GM23338 (cell line): ENCODE results near the gene TPST1. TPM values are rescaled to one million over a fixed set of nuclear protein-coding genes. Genes with fewer than 3 reads are reported as not detected.

Source experiments
- ATAC-seq: fragments of 200-7000 bp; cut with Tn5 transposase; 3 replicates; pipeline ENCODE4 v1.9.1; 2020
- DNase-seq: peaks from one replicate; pipeline ENCODE4 v3.0.0-alpha.2; 2015; ENCODE audit warnings: low spot score
- H2AFZ ChIP-seq: fragments of 200-600 bp; sonication (generic); 2 replicates; pipeline ENCODE4 v1.8.0; 2016; ENCODE audit warnings: antibody characterized with exemption, mild to moderate bottlenecking, moderate library complexity
- H3F3A ChIP-seq: fragments of 200-600 bp; sonication (generic); replicated peaks from 2 replicates; pipeline ENCODE4 v1.8.0; 2017; ENCODE audit warnings: antibody characterized with exemption, mixed run types, low read depth
- H3K27ac ChIP-seq: fragments of 200-600 bp; sonication (generic); 2 replicates; pipeline ENCODE4 v1.6.1; 2016; ENCODE audit warnings: low read depth
- H3K27me3 ChIP-seq: fragments of 200-600 bp; sonication (generic); 2 replicates; pipeline ENCODE4 v1.8.0; 2016; ENCODE audit warnings: mild to moderate bottlenecking, mixed run types, moderate library complexity; ENCODE audit not compliant: insufficient read depth
- H3K36me3 ChIP-seq: fragments of 200-600 bp; sonication (generic); 2 replicates; pipeline ENCODE4 v1.8.0; 2016; ENCODE audit warnings: mild to moderate bottlenecking; ENCODE audit not compliant: insufficient read depth
- H3K4me1 ChIP-seq: fragments of 200-600 bp; sonication (generic); 2 replicates; pipeline ENCODE4 v1.8.0; 2016; ENCODE audit warnings: mild to moderate bottlenecking, moderate library complexity; ENCODE audit not compliant: insufficient read depth
- H3K4me2 ChIP-seq: fragments of 200-600 bp; sonication (generic); 2 replicates; pipeline ENCODE4 v1.7.1; 2017; ENCODE audit warnings: mixed run types
- H3K4me3 ChIP-seq: fragments of 200-600 bp; sonication (generic); 2 replicates; pipeline ENCODE4 v1.6.1; 2016; ENCODE audit warnings: mixed run types
- H3K79me2 ChIP-seq: fragments of 200-600 bp; sonication (generic); replicated peaks from 2 replicates; pipeline ENCODE4 v1.8.0; 2017; ENCODE audit warnings: mild to moderate bottlenecking; ENCODE audit not compliant: insufficient read depth
- H3K9me2 ChIP-seq: fragments of 200-600 bp; sonication (generic); 2 replicates; pipeline ENCODE4 v1.8.0; 2017; ENCODE audit not compliant: insufficient read depth
- H4K20me1 ChIP-seq: fragments of 200-600 bp; sonication (generic); replicated peaks from 2 replicates; pipeline ENCODE4 v1.8.0; 2017; ENCODE audit warnings: mild to moderate bottlenecking; ENCODE audit not compliant: insufficient read depth
- H3K27ac Mint-ChIP-seq: 2 replicates; pipeline ENCODE4 v1.8.0; 2020; ENCODE audit warnings: inconsistent platforms, mild to moderate bottlenecking, moderate library complexity, mixed read lengths
- H3K27me3 Mint-ChIP-seq: 3 replicates; pipeline ENCODE4 v1.8.0; 2022; ENCODE audit warnings: low read depth, mild to moderate bottlenecking, moderate library complexity, mixed read lengths, inconsistent platforms; ENCODE audit not compliant: insufficient read depth, poor library complexity
- H3K36me3 Mint-ChIP-seq: 3 replicates; pipeline ENCODE4 v1.8.0; 2021; ENCODE audit warnings: low read depth, mild to moderate bottlenecking, inconsistent platforms, moderate library complexity, mixed read lengths
- H3K4me1 Mint-ChIP-seq: 3 replicates; pipeline ENCODE4 v1.8.0; 2020; ENCODE audit warnings: mild to moderate bottlenecking, inconsistent platforms, mixed read lengths
- H3K4me3 Mint-ChIP-seq: 3 replicates; pipeline ENCODE4 v1.8.0; 2021; ENCODE audit warnings: moderate library complexity, mild to moderate bottlenecking, inconsistent platforms, mixed read lengths
- H3K9me3 Mint-ChIP-seq: 3 replicates; pipeline ENCODE4 v1.8.0; 2020; ENCODE audit warnings: moderate library complexity, mild to moderate bottlenecking, inconsistent platforms, mixed read lengths
- CREB1 ChIP-seq: fragments of 250-450 bp; sonication (Bioruptor Pico); IDR thresholded peaks from 2 replicates; pipeline ENCODE4 v1.5.0; 2020; ENCODE audit warnings: low read depth, mild to moderate bottlenecking, moderate library complexity
- CTCF ChIP-seq, 2 experiments: fragments of 200-600 bp in 1 of 2; sonication (generic) in 1 of 2; conservative IDR thresholded peaks; 2 replicates each; pipeline versions ENCODE4 v1.5.1 to v1.6.1; 2016 to 2017; ENCODE audit warnings: antibody characterized with exemption in 2 of 2, low read depth in 2 of 2, mild to moderate bottlenecking in 2 of 2, moderate library complexity in 1 of 2
- ETS1 ChIP-seq: IDR thresholded peaks from 2 replicates; pipeline ENCODE4 v1.6.1; 2016; ENCODE audit warnings: antibody characterized with exemption
- EZH2 ChIP-seq: fragments of 200-600 bp; sonication (generic); IDR thresholded peaks from one replicate; pipeline ENCODE4 v1.8.0; 2017; ENCODE audit warnings: antibody characterized with exemption, mild to moderate bottlenecking, low read depth; ENCODE audit not compliant: unreplicated experiment
- EZH2phosphoT487 ChIP-seq: fragments of 200-600 bp; sonication (generic); IDR thresholded peaks from one replicate; pipeline ENCODE4 v1.8.1; 2018; ENCODE audit warnings: antibody characterized with exemption; ENCODE audit not compliant: unreplicated experiment
- JUNB ChIP-seq: IDR thresholded peaks from one replicate; pipeline ENCODE4 v1.6.1; 2016; ENCODE audit warnings: antibody characterized with exemption; ENCODE audit not compliant: unreplicated experiment
- NANOG ChIP-seq: IDR thresholded peaks from 2 replicates; pipeline ENCODE4 v1.6.1; 2016; ENCODE audit warnings: antibody characterized with exemption, borderline replicate concordance
- POLR2AphosphoS5 ChIP-seq: IDR thresholded peaks from 2 replicates; pipeline ENCODE4 v1.6.1; 2016; ENCODE audit warnings: antibody characterized with exemption, low read depth
- REST ChIP-seq: IDR thresholded peaks from one replicate; pipeline ENCODE4 v1.6.1; 2018; ENCODE audit warnings: antibody characterized with exemption; ENCODE audit not compliant: unreplicated experiment
- STAT1 ChIP-seq: IDR thresholded peaks from one replicate; pipeline ENCODE4 v1.6.1; 2016; ENCODE audit warnings: antibody characterized with exemption; ENCODE audit not compliant: unreplicated experiment
- ZNF114 ChIP-seq: fragments of 250-450 bp; sonication (Bioruptor Pico); IDR thresholded peaks from 2 replicates; pipeline ENCODE4 v1.5.0; 2020; ENCODE audit warnings: mild to moderate bottlenecking, moderate library complexity
- ZNF331 ChIP-seq: fragments of 250-450 bp; sonication (Bioruptor Pico); IDR thresholded peaks from 2 replicates; pipeline ENCODE4 v1.5.0; 2020; ENCODE audit warnings: low read depth, mild to moderate bottlenecking, moderate library complexity
- ZNF462 ChIP-seq: fragments of 250-450 bp; sonication (Bioruptor Pico); IDR thresholded peaks from 2 replicates; pipeline ENCODE4 v1.5.0; 2020; ENCODE audit warnings: mild to moderate bottlenecking, moderate library complexity
- polyA plus RNA-seq: library from polyadenylated mRNA; unstranded; fragments of >200 nt; fragmentation: Nextera tagmentation; extraction: Ambion mirVana; gene quantifications from 2 replicates; pipeline ENCODE4 v1.2.1, GENCODE V29; 2016
- total RNA-seq: library from RNA; depleted of rRNA; stranded (reverse); fragments of >200 nt; shearing (Covaris generic); gene quantifications from 2 replicates; pipeline ENCODE4 v1.2.3, GENCODE V29; 2014

Gene TPST1
- total and polyA plus RNA-seq, 2 experiments from 2014 or later: 10.7 to 19.2 TPM

- Histone ChIP-seq H3K4me1 (peaks cover 5% of the 10 kb centered on the region; the same call in 1 of the 2 replicates), H4K20me1 (no peaks in the 10 kb centered on the region), H3K4me3 (no peak overlapping the region), H3K79me2 (no peaks in the 10 kb centered on the region), H3F3A (no peaks in the 10 kb centered on the region), H3K27ac (no peak overlapping the region), H3K36me3 (no peaks in the 10 kb centered on the region), H3K27me3 (no peaks in the 10 kb centered on the region), H2AFZ (no peak overlapping the region), H3K4me2 (no peak overlapping the region), H3K9me2 (no peaks in the 10 kb centered on the region)
- ATAC-seq (no peak), DNase-seq (no peak)
- Mint-ChIP-seq H3K27me3 (no peaks in the 10 kb centered on the region), H3K36me3 (no peaks in the 10 kb centered on the region), H3K27ac (no peak overlapping the region), H3K4me3 (no peak overlapping the region), H3K4me1 (peaks cover 19% of the 10 kb centered on the region; the same call in 2 of the 3 replicates), H3K9me3 (no peaks in the 10 kb centered on the region; the same call in 2 of the 3 replicates)
- TF ChIP-seq ZNF462 (no peak), POLR2AphosphoS5 (no peak), NANOG (no peak), CREB1 (CRISPR knock-in tag) (no peak), ETS1 (no peak), EZH2 (no peak), STAT1 (no peak), ZNF114 (CRISPR knock-in tag) (no peak), CTCF (conservative IDR thresholded peaks at IDR 0.05; ENCODE audit: low read depth in 2 of 2) (no peak), REST (no peak), ZNF331 (no peak), EZH2phosphoT487 (no peak), JUNB (no peak)
Measured at GRCh38 chr7:66355756-66356155, 150.6 kb downstream of the TPST1 start.
